Breast epithelium (tissue), 4 donors: ENCODE results near the gene RUNX3. TPM values are rescaled to one million over a fixed set of nuclear protein-coding genes. Genes with fewer than 3 reads are reported as not detected.

ENCODE experiments used
- DNase-seq, 2 donors: peaks; one replicate each; pipeline ENCODE4 v3.0.0-alpha.2; 2019; ENCODE audit warnings: low spot score in 2 of 2
- H3K27ac ChIP-seq, 2 donors: fragments of 200-600 bp; sonication (generic) in 1 of 2; one replicate each; pipeline ENCODE4 v1.5.1; 2016 to 2019; ENCODE audit warnings: mild to moderate bottlenecking in 1 of 2
- H3K27me3 ChIP-seq, 2 donors: fragments of 200-600 bp; sonication (generic) in 1 of 2; one replicate each; pipeline versions ENCODE4 v1.5.1 to v1.6.0; 2017 to 2019; ENCODE audit warnings: control low read depth in 1 of 2, mild to moderate bottlenecking in 1 of 2
- H3K36me3 ChIP-seq: fragments of 200-600 bp; one replicate; pipeline ENCODE4 v1.5.1; 2019
- H3K4me1 ChIP-seq, 2 donors: fragments of 200-600 bp; sonication (generic); one replicate each; pipeline ENCODE4 v1.5.1; 2016 to 2019; ENCODE audit warnings: control low read depth in 1 of 2
- H3K4me3 ChIP-seq, 3 donors: fragments of 200-600 bp; sonication (generic); 1 replicate in 2 of 3; 2 replicates in 1 of 3; pipeline ENCODE4 v1.5.1; 2016 to 2019; ENCODE audit warnings: mild to moderate bottlenecking in 3 of 3, moderate library complexity in 2 of 3
- H3K9me3 ChIP-seq, 2 donors: fragments of 200-600 bp; sonication (generic) in 1 of 2; one replicate each; pipeline ENCODE4 v1.5.1; 2016 to 2019; ENCODE audit warnings: control low read depth in 1 of 2
- CTCF ChIP-seq, 3 donors: fragments of 450-650 bp; IDR thresholded peaks; one replicate each; pipeline ENCODE4 v1.5.1; 2016 to 2017; ENCODE audit warnings: antibody characterized with exemption in 3 of 3, mild to moderate bottlenecking in 3 of 3, moderate library complexity in 3 of 3
- POLR2A ChIP-seq: fragments of 450-650 bp; IDR thresholded peaks from one replicate; pipeline ENCODE4 v1.6.1; 2016; ENCODE audit warnings: antibody characterized with exemption, mild to moderate bottlenecking, moderate library complexity
- POLR2AphosphoS5 ChIP-seq, 3 donors: sonication (generic); formaldehyde crosslinking; IDR thresholded peaks; one replicate each; pipeline ENCODE4 v1.6.1; 2017; ENCODE audit warnings: antibody characterized with exemption in 3 of 3
- intact Hi-C: fragments of 100-400 bp; cut with DNase I; formaldehyde crosslinking; loops from one replicate; pipeline ENCODE4 v1.15.1; 2023; ENCODE audit warnings: low total_unique reads
- total RNA-seq, 3 donors: library from RNA; depleted of rRNA; stranded (reverse); fragments of >200 nt; gene quantifications; one replicate each; pipeline ENCODE4 v1.1.0, GENCODE V29; 2016

RUNX3 gene
- total RNA-seq, 3 donors from 2014 or later, result 1.9 to 9.1 (median 5.6) TPM

- no peak for TF ChIP-seq POLR2A
- no peak for TF ChIP-seq POLR2AphosphoS5 (IDR thresholded peaks at IDR 0.05)
- no peak for TF ChIP-seq CTCF (IDR thresholded peaks at IDR 0.05)
- Histone ChIP-seq H3K27ac (no peak overlapping the region), H3K36me3 (no peaks in the 10 kb centered on the region), H3K27me3 (no peaks in the 10 kb centered on the region), H3K9me3 (no peaks in the 10 kb centered on the region), H3K4me3 (no peak overlapping the region), H3K4me1 (no peaks in the 10 kb centered on the region)
- intact Hi-C loops, result no loop called here
- no peak for DNase-seq
Measured at GRCh38 chr1:24862775-24863483, 67.1 kb downstream of the RUNX3 start.

- Histone ChIP-seq H3K4me3 (no peak overlapping the region), H3K27me3 (no peaks in the 10 kb centered on the region), H3K27ac (no peak overlapping the region), H3K4me1 (no peaks in the 10 kb centered on the region), H3K9me3 (no peaks in the 10 kb centered on the region), H3K36me3 (no peaks in the 10 kb centered on the region)
- no peak for DNase-seq
- no peak for TF ChIP-seq POLR2A
- intact Hi-C loops, result no loop called here
Measured at GRCh38 chr1:24861821-24862727, 68.0 kb downstream of the RUNX3 start.

GRCh38 chr1:24860841-24861240 is 69.2 kb downstream of the RUNX3 start:
- H3K27ac ChIP-seq, result no peak overlapping the region
- intact Hi-C loops, result no loop called here
- no peak for TF ChIP-seq POLR2AphosphoS5 (IDR thresholded peaks at IDR 0.05)
- no peak for TF ChIP-seq CTCF (IDR thresholded peaks at IDR 0.05)
- TF ChIP-seq POLR2A, result no peak
- no peaks in the 10 kb centered on the region for H3K9me3 ChIP-seq
- no peak overlapping the region for H3K4me3 ChIP-seq
- no peaks in the 10 kb centered on the region for H3K27me3 ChIP-seq
- no peak for DNase-seq
- H3K36me3 ChIP-seq, result no peaks in the 10 kb centered on the region
- no peaks in the 10 kb centered on the region for H3K4me1 ChIP-seq

GRCh38 chr1:24859063-24860010 is 70.7 kb downstream of the RUNX3 start:
- intact Hi-C loops, result loop anchor here (10.0 kb wide), 1 partner anchor 335 kb away; no protein-coding TSS in a partner anchor
- TF ChIP-seq POLR2A, result no peak
- no peak for TF ChIP-seq CTCF (IDR thresholded peaks at IDR 0.05)
- TF ChIP-seq POLR2AphosphoS5 (IDR thresholded peaks at IDR 0.05), result no peak
- Histone ChIP-seq H3K9me3 (no peaks in the 10 kb centered on the region), H3K27me3 (no peaks in the 10 kb centered on the region), H3K36me3 (no peaks in the 10 kb centered on the region), H3K27ac (no peak overlapping the region), H3K4me3 (no peak overlapping the region), H3K4me1 (no peaks in the 10 kb centered on the region)
- no peak for DNase-seq

- Histone ChIP-seq H3K4me3 (no peak overlapping the region), H3K27me3 (no peaks in the 10 kb centered on the region), H3K27ac (no peak overlapping the region), H3K36me3 (no peaks in the 10 kb centered on the region), H3K4me1 (no peaks in the 10 kb centered on the region), H3K9me3 (no peaks in the 10 kb centered on the region)
- intact Hi-C loops, result loop anchor here (10.0 kb wide), 1 partner anchor 337 kb away; no protein-coding TSS in a partner anchor
- no peak for DNase-seq
- no peak for TF ChIP-seq POLR2A
- TF ChIP-seq CTCF (IDR thresholded peaks at IDR 0.05), result no peak
- no peak for TF ChIP-seq POLR2AphosphoS5 (IDR thresholded peaks at IDR 0.05)
Measured at GRCh38 chr1:24858277-24858676, 71.8 kb downstream of the RUNX3 start.
